PC-9 (cell line): ENCODE data around the gene PPM1E. TPM values are rescaled to one million over a fixed set of nuclear protein-coding genes. Genes with fewer than 3 reads are reported as not detected.

Experiments
- BruUV-seq: library from RNA; stranded (reverse); fragments of 400-500 nt; replicated peaks from 2 replicates; lab custom pipeline; 2021; lab: Mats Ljungman, UMichigan
- CTCF ChIA-PET: fragments of 300-600 bp; sonication (Branson Sonifier 250); formaldehyde crosslinking; loops from one replicate; lab custom pipeline; 2022; ENCODE audit warnings: antibody characterized with exemption; lab: Charles Lee
- POLR2A ChIA-PET: fragments of 300-600 bp; sonication (Branson Sonifier 250); formaldehyde crosslinking; loops from one replicate; lab custom pipeline; 2022; ENCODE audit warnings: antibody characterized with exemption; ENCODE audit not compliant: unreplicated experiment; lab: Charles Lee
- DNase-seq, 2 experiments: peaks; one replicate each; pipeline versions ENCODE4 v3.0.0 to v3.0.0-alpha.2; 2015 to 2022; ENCODE audit warnings: mixed read lengths in 1 of 2
- H2AFZ ChIP-seq: fragments of 200-600 bp; sonication (generic); 2 replicates; pipeline ENCODE4 v1.8.1; 2017; ENCODE audit warnings: antibody characterized with exemption
- H3F3A ChIP-seq: fragments of 200-600 bp; sonication (generic); 2 replicates; pipeline ENCODE4 v1.8.1; 2017; ENCODE audit warnings: antibody characterized with exemption, mild to moderate bottlenecking, low read depth; ENCODE audit not compliant: insufficient read depth
- H3K27ac ChIP-seq: fragments of 200-600 bp; sonication (generic); 2 replicates; pipeline ENCODE4 v1.6.1; 2016; ENCODE audit warnings: mixed run types
- H3K27me3 ChIP-seq: fragments of 200-600 bp; sonication (generic); 2 replicates; pipeline ENCODE4 v1.6.1; 2016; ENCODE audit warnings: low read depth, mixed run types; ENCODE audit not compliant: insufficient read depth
- H3K36me3 ChIP-seq: fragments of 200-600 bp; sonication (generic); 2 replicates; pipeline ENCODE4 v1.6.1; 2016; ENCODE audit warnings: low read depth, mixed run types
- H3K4me1 ChIP-seq: fragments of 200-600 bp; sonication (generic); replicated peaks from 2 replicates; pipeline ENCODE4 v1.6.1; 2016; ENCODE audit warnings: mixed run types; ENCODE audit not compliant: insufficient read depth
- H3K4me2 ChIP-seq: fragments of 200-600 bp; sonication (generic); 2 replicates; pipeline ENCODE4 v1.6.1; 2017; ENCODE audit warnings: mixed run types
- H3K4me3 ChIP-seq: fragments of 200-600 bp; sonication (generic); 2 replicates; pipeline ENCODE4 v1.6.1; 2016; ENCODE audit warnings: mixed run types
- H3K79me2 ChIP-seq: fragments of 200-600 bp; sonication (generic); 2 replicates; pipeline ENCODE4 v1.6.1; 2017; ENCODE audit warnings: low read depth, mixed run types
- H3K9me2 ChIP-seq: fragments of 200-600 bp; sonication (generic); 2 replicates; pipeline ENCODE4 v1.8.1; 2017; ENCODE audit warnings: mild to moderate bottlenecking; ENCODE audit not compliant: insufficient read depth
- H3K9me3 ChIP-seq: fragments of 200-600 bp; sonication (generic); 2 replicates; pipeline ENCODE4 v1.8.1; 2016; ENCODE audit warnings: low read depth; ENCODE audit not compliant: insufficient read depth
- H4K20me1 ChIP-seq: fragments of 200-600 bp; sonication (generic); 2 replicates; pipeline ENCODE4 v1.8.1; 2017; ENCODE audit not compliant: insufficient read depth
- CTCF ChIP-seq: fragments of 200-600 bp; sonication (generic); conservative IDR thresholded peaks from 2 replicates; pipeline ENCODE4 v1.6.1; 2017; ENCODE audit warnings: mixed run types, antibody characterized with exemption, mild to moderate bottlenecking, moderate library complexity
- EZH2 ChIP-seq: fragments of 200-600 bp; sonication (generic); IDR thresholded peaks from 2 replicates; pipeline ENCODE4 v1.8.0; 2017; ENCODE audit warnings: antibody characterized with exemption, low read depth
- intact Hi-C: fragments of 100-400 bp; cut with micrococcal nuclease; formaldehyde crosslinking; loops from one replicate; pipeline ENCODE4 v1.10.0; 2022; ENCODE audit not compliant: unreplicated experiment
- total RNA-seq: library from RNA; stranded (reverse); gene quantifications from 2 replicates; pipeline ENCODE4 v1.2.3, GENCODE V29; 2021

Gene PPM1E
- total RNA-seq, 1 experiment from 2014 or later, result 0.04 TPM

GRCh38 chr17:58960068-58960467, 204.4 kb downstream of the PPM1E start:
- Histone ChIP-seq H3K9me2 (no peaks in the 10 kb centered on the region), H3K36me3 (no peaks in the 10 kb centered on the region), H3K27ac (no peak overlapping the region), H4K20me1 (no peaks in the 10 kb centered on the region), H2AFZ (peak overlapping the region; percentile 13), H3K27me3 (no peaks in the 10 kb centered on the region), H3F3A (peaks cover 15% of the 10 kb centered on the region; the same call in 1 of the 2 replicates), H3K9me3 (no peaks in the 10 kb centered on the region), H3K79me2 (no peaks in the 10 kb centered on the region), H3K4me2 (peak overlapping the region; percentile 39), H3K4me3 (no peak overlapping the region), H3K4me1 (peaks cover 28% of the 10 kb centered on the region)
- intact Hi-C loops, result loop anchor here (1.0 kb wide), 2 partner anchors 45 to 442 kb away; no protein-coding TSS in a partner anchor
- no TSS peak for BruUV-seq
- peak; percentile 49; the same call in 1 of the 2 replicates for TF ChIP-seq CTCF
- no peak for TF ChIP-seq EZH2
- DNase-seq, result peak; percentile 33 to 90
- ChIA-PET POLR2A (no interaction called here), CTCF (interaction anchor here (0.6 kb wide), 2 partner anchors 195 to 1511 kb away, joined by 3 read pairs; partner anchors contain the start of gene SKA2)

- no peaks in the 10 kb centered on the region for H3K79me2 ChIP-seq
- peaks cover 4% of the 10 kb centered on the region; the same call in 1 of the 2 replicates for H3F3A ChIP-seq
- H2AFZ ChIP-seq, result no peak overlapping the region
- no peak for TF ChIP-seq EZH2
- TF ChIP-seq CTCF, result no peak
- peaks cover 7% of the 10 kb centered on the region for H3K4me1 ChIP-seq
- H3K4me2 ChIP-seq, result no peak overlapping the region
- POLR2A ChIA-PET, result no interaction called here
- no peak overlapping the region for H3K27ac ChIP-seq
- H3K4me3 ChIP-seq, result no peak overlapping the region
- DNase-seq, result peak in 1 of 2 experiments; percentile 23
- H3K9me3 ChIP-seq, result no peaks in the 10 kb centered on the region
- CTCF ChIA-PET, result no interaction called here
- no peaks in the 10 kb centered on the region for H4K20me1 ChIP-seq
- H3K9me2 ChIP-seq, result no peaks in the 10 kb centered on the region
- no peaks in the 10 kb centered on the region for H3K36me3 ChIP-seq
- intact Hi-C loops, result no loop called here
- no TSS peak for BruUV-seq
- no peaks in the 10 kb centered on the region for H3K27me3 ChIP-seq
These were observed 209.6 kb downstream of the PPM1E start for GRCh38 chr17:58965221-58965620.

- no peak for DNase-seq
- Histone ChIP-seq H3K4me2 (no peak overlapping the region), H3K27me3 (no peaks in the 10 kb centered on the region), H3K9me3 (no peaks in the 10 kb centered on the region), H3F3A (no peaks in the 10 kb centered on the region), H3K4me1 (no peaks in the 10 kb centered on the region), H4K20me1 (no peaks in the 10 kb centered on the region), H3K9me2 (no peaks in the 10 kb centered on the region), H3K79me2 (no peaks in the 10 kb centered on the region), H2AFZ (no peak overlapping the region), H3K4me3 (no peak overlapping the region), H3K36me3 (no peaks in the 10 kb centered on the region), H3K27ac (no peak overlapping the region)
- ChIA-PET CTCF (no interaction called here), POLR2A (interaction anchor here (0.6 kb wide), 1 partner anchor 334 kb away, joined by 11 read pairs; no protein-coding TSS in a partner anchor)
- no TSS peak for BruUV-seq
- TF ChIP-seq CTCF (no peak), EZH2 (no peak)
- intact Hi-C loops, result no loop called here
These were observed 210.6 kb downstream of the PPM1E start for GRCh38 chr17:58966208-58966607.
